ENCODE data around the gene ESPN.
"Not testable (repeated sequence)": the region's sequence is repeated elsewhere in the genome, so short reads cannot be mapped to it uniquely, and the experiment has no call there.

Gene ESPN

DNA sequence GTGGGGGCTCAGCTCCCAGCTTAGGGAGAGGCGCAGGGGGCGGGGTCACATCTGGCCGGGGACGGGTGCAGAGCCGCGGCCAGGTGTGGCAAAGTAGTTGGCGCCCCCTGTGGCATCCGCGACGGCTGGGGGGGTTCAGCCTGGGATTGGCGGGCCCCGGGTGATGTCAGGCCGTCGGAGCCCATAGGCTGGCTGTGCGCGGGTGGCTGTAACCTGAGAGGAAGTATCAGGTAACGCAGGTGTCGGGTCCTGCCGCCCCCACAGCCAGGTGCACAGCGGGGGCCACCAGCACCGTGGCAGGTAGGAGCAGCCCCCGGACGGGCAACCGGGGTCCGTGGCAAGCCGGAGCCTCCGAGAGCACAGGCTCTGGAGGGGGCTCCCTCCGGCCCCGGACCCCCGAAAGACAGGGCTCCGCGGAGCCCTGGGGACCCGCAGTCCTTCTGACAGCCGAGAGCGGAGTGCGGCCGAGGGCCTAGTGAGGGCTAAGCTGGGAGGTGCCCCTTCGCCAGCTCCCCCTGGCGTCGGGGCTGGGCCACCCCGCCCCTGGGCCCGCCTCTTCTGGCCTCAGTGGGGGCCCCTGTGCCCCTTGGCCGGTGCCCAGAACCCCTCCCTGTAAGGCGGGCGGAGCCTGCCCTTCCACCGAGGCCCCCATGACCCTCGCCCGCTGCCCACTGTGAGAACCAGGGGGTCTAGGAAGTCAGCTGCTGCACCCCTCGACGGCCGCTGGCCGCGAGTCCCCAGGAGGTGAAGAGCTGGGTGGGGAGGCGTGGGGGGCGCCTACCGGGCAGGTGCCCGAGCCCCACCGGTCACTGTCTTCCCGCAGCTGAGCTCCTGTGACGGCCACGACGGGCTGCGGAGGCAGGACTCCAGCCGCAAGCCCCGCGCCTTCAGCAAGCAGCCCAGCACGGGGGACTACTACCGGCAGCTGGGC lies 23.5 kb downstream of the ESPN start:
- TF ChIP-seq, protein P1, sequence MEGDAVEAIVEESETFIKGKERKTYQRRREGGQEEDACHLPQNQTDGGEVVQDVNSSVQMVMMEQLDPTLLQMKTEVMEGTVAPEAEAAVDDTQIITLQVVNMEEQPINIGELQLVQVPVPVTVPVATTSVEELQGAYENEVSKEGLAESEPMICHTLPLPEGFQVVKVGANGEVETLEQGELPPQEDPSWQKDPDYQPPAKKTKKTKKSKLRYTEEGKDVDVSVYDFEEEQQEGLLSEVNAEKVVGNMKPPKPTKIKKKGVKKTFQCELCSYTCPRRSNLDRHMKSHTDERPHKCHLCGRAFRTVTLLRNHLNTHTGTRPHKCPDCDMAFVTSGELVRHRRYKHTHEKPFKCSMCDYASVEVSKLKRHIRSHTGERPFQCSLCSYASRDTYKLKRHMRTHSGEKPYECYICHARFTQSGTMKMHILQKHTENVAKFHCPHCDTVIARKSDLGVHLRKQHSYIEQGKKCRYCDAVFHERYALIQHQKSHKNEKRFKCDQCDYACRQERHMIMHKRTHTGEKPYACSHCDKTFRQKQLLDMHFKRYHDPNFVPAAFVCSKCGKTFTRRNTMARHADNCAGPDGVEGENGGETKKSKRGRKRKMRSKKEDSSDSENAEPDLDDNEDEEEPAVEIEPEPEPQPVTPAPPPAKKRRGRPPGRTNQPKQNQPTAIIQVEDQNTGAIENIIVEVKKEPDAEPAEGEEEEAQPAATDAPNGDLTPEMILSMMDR (IDR thresholded peaks at IDR 0.05; ENCODE audit: borderline replicate concordance, insufficient read depth, low read depth, low read length) = no peak
- H3K4me3 ChIP-seq (ENCODE audit: low read depth, low read length) = no peak overlapping the region

DNA sequence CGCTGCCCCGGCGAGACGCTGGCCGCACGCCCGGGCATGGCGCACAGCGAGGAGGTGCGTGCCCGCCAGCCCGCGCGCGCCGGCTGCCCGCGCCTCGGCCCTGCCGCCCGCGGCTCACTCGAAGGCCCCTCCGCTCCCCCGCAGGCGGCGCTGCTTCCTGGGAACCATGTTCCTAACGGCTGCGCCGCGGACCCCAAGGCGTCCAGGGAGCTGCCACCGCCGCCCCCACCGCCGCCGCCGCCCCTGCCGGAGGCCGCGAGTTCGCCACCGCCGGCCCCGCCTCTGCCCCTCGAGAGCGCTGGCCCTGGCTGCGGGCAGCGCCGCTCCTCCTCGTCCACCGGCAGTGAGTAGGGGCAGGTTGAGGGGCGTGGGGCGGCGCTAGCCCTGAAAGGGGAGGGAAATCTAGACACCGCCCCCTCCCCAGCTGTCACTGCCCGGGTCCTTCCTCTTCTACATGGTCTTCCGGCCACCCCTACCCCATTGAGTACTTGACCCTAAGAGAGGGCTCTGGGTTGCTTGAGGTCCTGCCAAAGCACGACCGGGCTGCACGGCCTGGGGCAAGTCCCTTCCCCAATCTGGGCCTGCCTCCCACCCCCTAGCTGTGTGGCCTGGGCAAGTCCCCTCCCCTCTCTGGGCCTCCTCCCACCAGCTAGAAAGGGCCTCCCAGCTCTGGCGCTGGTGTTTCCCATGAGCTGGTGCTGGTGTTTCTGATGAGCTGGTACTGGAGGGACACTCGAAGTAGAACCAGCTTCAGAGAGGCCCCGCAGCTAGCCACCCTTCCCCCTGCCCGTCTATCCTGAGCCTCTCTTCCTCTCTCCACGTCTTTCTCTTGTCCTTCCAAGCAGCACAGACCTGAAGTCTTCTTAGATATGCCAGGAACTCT lies 24.4 kb downstream of the ESPN start:
- TF ChIP-seq, protein P1 (IDR thresholded peaks at IDR 0.05; ENCODE audit: borderline replicate concordance, insufficient read depth, low read depth, low read length) = no peak
- H3K4me3 ChIP-seq (ENCODE audit: low read depth, low read length) = no peak overlapping the region

DNA sequence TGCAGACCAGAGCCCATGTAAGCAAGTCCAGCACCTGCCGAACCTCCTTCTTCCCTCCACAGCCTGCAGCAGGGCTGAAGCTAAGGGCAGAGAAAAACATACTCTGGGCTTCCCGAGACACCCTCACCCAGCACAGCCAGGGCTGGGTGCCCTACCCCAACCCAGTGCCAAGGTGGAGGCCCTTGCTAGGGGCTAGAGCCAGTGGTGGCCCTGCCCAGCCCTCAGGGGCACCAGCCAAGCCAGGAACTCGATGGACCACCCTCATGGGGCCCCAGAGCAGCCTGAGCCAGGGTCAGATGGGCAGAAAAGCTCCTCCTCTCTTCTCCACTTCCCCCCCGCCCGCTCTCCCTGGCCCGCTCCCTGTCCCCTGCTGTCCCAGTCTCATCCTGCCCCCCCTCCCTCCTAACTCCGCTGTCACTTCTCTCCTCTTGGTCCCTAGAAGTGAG lies 25.5 kb downstream of the ESPN start:
- TF ChIP-seq, protein P1 (IDR thresholded peaks at IDR 0.05; ENCODE audit: borderline replicate concordance, insufficient read depth, low read depth, low read length) = no peak
- no peak overlapping the region for H3K4me3 ChIP-seq (ENCODE audit: low read depth, low read length)

DNA sequence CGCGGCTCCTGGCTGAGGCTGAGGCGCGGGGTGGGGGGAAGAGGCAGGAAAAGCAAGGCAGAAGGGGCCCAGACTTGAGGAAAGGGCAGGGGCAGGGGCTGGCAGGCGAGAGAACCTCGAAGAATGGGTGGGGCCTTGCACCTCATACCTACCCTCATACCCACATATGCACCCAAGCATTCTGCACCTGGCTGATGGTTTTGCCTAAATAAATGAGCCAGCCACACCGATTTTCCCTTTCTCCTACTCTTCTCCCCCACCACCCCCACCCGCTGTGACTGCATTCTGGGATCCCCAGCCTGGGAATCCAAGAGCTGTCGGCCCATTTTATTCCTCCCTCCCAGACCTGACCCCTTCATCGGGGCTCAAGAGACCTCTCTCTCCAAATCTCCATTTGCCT lies 25.9 kb downstream of the ESPN start:
- not testable (repeated sequence) for H3K4me3 ChIP-seq (ENCODE audit: low read depth, low read length)

DNA sequence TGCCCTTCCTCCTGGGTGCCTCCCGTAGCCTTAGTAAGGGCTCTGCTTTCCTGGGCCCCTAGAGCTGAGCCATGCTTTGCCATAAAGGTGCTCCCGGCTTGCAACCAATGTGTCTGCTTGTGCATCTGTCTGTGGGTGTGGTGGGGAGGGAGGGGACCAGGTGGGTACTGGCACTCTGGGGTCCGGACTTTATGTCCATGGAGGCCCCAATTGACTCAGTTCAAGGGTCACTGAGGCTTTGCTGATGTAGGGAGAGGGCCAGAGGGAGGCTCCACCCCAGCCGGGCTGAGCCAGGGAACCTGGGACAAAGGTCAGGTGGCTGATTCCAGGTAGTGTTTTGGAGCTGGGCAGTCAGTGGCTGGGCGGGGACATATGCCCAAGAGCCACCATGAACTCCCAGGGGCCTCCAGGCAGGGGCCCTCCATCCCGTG lies 26.4 kb downstream of the ESPN start:
- TF ChIP-seq, protein P1 (IDR thresholded peaks at IDR 0.05; ENCODE audit: borderline replicate concordance, insufficient read depth, low read depth, low read length) = no peak
- no peak overlapping the region for H3K4me3 ChIP-seq (ENCODE audit: low read depth, low read length)

DNA sequence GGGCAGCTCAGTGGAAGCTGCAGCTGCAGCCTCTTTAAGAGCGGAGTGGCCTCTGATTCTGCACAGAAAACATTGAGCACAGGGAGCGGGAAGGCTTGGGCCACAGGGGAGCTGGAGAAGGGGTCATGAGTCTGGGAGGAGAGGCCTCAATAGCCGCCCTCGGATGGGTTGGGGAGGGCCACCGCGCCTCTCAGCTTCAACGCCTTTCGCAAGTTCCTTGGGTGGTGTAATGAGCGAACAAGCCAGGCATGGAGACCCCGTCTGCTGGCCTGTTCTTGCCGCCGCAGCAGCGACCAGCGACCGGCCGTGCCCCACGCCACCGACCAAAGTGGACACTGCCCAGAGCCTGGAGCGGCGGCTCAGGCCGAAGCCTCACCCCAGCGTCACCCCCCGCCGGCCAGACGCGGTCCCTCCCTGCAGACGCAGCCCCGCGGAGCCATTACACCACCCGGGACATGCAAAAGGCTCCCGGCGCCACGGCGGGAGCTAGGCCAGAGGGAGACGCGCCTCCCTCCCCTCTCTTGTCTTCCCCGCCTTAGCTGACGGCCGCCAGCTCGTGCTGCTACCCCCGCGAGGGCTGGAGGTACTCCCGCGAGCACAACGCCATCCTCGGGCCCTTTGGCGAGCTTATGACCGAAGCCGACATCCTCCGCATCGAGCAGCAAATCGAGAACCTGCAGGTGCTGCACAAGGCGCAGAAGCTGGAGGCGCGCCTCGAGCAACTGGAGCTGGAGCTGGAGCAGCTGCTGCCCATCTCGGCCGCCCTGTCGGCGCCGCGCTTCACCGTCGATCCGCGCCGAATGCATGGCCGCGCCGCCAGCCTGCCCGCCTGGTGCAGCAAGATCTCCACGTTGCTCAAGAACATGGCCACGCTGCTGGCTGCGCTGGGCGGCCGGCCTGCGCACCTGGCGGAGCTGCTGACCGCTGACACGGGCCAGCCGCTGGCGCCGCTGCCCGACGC lies 29.6 kb downstream of the ESPN start:
- H3K4me3 ChIP-seq (ENCODE audit: low read depth, low read length) = not testable (repeated sequence)

DNA sequence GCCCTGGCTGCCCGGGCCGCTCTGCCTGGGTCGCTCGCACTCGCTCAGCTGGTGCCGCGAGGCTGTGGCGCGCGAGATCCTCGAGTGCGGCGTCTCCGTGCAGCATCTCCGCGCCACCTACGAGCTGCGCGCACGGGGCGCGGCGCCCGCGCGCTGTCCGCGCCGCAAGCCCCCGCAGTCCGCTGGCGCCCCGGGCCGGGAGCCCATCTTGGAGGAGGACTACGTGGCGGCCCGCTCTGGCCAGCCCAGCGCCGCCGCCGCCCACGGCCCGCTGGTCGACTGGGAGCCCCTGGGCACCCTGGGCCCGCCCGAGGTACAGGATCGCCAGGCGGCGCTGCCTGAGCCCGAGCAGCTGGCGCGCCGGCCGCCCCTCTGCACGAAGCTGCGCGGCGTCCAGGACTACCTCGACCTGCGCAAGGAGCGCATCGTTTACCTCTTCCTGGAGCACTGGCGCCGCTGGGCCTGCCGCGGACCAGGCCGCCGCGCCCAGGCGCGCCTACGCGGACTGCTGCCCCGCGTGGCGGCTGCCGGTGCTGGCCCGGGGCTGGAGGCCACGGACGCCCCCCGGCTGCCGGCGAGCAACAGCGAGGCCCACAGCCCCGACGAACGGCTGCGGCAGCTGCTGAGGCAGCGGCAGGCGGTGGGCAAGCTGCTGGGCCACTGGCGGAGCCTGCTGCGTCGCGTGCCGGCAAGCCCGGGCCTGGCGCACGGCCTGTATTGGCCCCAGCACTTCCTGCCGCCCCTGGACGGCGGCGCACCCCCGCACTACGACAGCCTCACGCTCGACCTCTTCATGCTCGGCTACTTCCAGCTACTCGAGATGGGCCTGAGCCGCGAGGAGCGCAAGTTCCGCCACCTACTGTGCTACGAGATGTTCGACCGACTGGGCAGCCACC lies 30.5 kb downstream of the ESPN start:
- TF ChIP-seq, protein P1 (IDR thresholded peaks at IDR 0.05; ENCODE audit: borderline replicate concordance, insufficient read depth, low read depth, low read length) = no peak
- no peak overlapping the region for H3K4me3 ChIP-seq (ENCODE audit: low read depth, low read length)

DNA sequence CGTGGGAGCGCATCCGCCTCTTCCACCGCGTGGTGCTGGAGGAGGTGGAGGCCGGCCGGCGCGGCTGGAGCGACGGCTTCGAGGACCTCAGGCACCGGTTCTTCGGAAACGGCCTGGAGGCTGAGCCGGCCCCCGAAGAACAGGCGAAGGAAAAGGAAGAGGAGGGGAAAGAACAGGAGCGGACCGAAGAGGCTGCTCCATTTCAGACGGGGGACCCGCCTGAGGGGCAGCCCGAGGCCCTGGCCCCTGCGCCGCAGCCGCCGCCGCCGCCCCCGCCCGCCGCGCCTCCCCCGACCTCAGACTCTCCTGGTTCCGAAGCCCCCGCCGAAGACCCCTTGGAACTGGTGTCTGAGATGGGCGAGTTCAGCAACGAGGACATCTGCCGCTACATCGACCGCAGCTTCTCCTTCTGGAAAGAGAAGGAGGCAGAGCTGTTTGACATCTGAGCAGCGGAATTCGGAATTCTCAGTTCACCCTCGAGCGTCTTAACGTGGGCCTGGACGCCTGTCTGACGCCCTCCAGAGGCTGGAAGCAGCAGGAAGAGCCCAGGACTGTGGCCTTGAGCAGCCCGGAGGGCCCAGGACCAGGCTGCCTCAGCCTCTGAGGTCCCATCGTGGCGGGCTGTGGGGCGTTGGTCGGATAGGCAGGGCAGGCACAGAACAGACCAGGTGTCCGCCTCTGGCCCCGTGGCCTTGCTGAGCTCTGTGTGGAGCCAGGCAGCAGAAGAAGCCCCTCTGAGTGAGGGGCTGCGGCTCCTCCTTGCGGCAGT lies 31.4 kb downstream of the ESPN start:
- not testable (repeated sequence) for H3K4me3 ChIP-seq (ENCODE audit: low read depth, low read length)

All from GM12875 (cell line).